Trophoblast cell (in vitro differentiated cells and primary cell): Measurements from ENCODE around the gene DLG2.

Experiments used
- DNase-seq, 2 donors: peaks; one replicate each; pipeline ENCODE4 v3.0.0-alpha.2; 2016
- H2AFZ ChIP-seq: 2 replicates; pipeline ENCODE4 v1.6.1; 2013; ENCODE audit warnings: low read length, moderate library complexity, mild to moderate bottlenecking; ENCODE audit not compliant: insufficient read depth, poor library complexity
- H2AK5ac ChIP-seq: 2 replicates; pipeline ENCODE4 v1.6.1; 2013; ENCODE audit warnings: mild to moderate bottlenecking, low read length
- H2BK120ac ChIP-seq: 2 replicates; pipeline ENCODE4 v1.6.1; 2013; ENCODE audit warnings: low read length, mild to moderate bottlenecking, moderate library complexity; ENCODE audit not compliant: insufficient read depth, poor library complexity
- H2BK12ac ChIP-seq: 2 replicates; pipeline ENCODE4 v1.6.1; 2013; ENCODE audit warnings: mild to moderate bottlenecking, low read length, moderate library complexity
- H2BK5ac ChIP-seq: 2 replicates; pipeline ENCODE4 v1.6.1; 2013; ENCODE audit warnings: low read length, low read depth, moderate library complexity, mild to moderate bottlenecking; ENCODE audit not compliant: poor library complexity
- H3K14ac ChIP-seq: 2 replicates; pipeline ENCODE4 v1.6.1; 2013; ENCODE audit warnings: mild to moderate bottlenecking, low read length
- H3K18ac ChIP-seq: 2 replicates; pipeline ENCODE4 v1.6.1; 2013; ENCODE audit warnings: mild to moderate bottlenecking, low read length
- H3K23ac ChIP-seq: 2 replicates; pipeline ENCODE4 v1.6.1; 2013; ENCODE audit warnings: low read length
- H3K27ac ChIP-seq: 2 replicates; pipeline ENCODE4 v1.5.1; 2013; ENCODE audit warnings: low read depth, mild to moderate bottlenecking, inconsistent platforms, low read length, moderate library complexity
- H3K27me3 ChIP-seq: 2 replicates; pipeline ENCODE4 v1.6.1; 2013; ENCODE audit warnings: inconsistent platforms, mild to moderate bottlenecking, low read length, moderate library complexity; ENCODE audit not compliant: insufficient read depth
- H3K36me3 ChIP-seq, 2 experiments: 1 replicate in 1 of 2; 2 replicates in 1 of 2; pipeline ENCODE4 v1.6.1; 2013; ENCODE audit warnings: low read length in 2 of 2, mild to moderate bottlenecking in 2 of 2, moderate library complexity in 1 of 2; ENCODE audit not compliant: insufficient read depth in 2 of 2, control insufficient read depth in 1 of 2
- H3K4ac ChIP-seq: 2 replicates; pipeline ENCODE4 v1.6.1; 2013; ENCODE audit warnings: low read depth, mild to moderate bottlenecking, low read length, moderate library complexity
- H3K4me1 ChIP-seq, 2 experiments: 1 replicate in 1 of 2; 2 replicates in 1 of 2; pipeline ENCODE4 v1.6.1; 2013; ENCODE audit warnings: low read length in 2 of 2, mild to moderate bottlenecking in 2 of 2, moderate library complexity in 1 of 2; ENCODE audit not compliant: insufficient read depth in 2 of 2, control insufficient read depth in 1 of 2
- H3K4me2 ChIP-seq: 2 replicates; pipeline ENCODE4 v1.6.1; 2013; ENCODE audit warnings: inconsistent platforms, mild to moderate bottlenecking, low read length, moderate library complexity
- H3K4me3 ChIP-seq: 2 replicates; pipeline ENCODE4 v1.5.1; 2013; ENCODE audit warnings: mild to moderate bottlenecking, low read depth, low read length, inconsistent platforms
- H3K79me1 ChIP-seq: one replicate; pipeline ENCODE4 v1.6.1; 2013; ENCODE audit warnings: low read length
- H3K79me2 ChIP-seq: 2 replicates; pipeline ENCODE4 v1.6.1; 2013; ENCODE audit warnings: low read length, mild to moderate bottlenecking; ENCODE audit not compliant: control insufficient read depth, insufficient read depth, poor library complexity
- H3K9ac ChIP-seq: 2 replicates; pipeline ENCODE4 v1.6.1; 2013; ENCODE audit warnings: mild to moderate bottlenecking, low read length
- H3K9me3 ChIP-seq: 2 replicates; pipeline ENCODE4 v1.6.1; 2013; ENCODE audit warnings: low read depth, mild to moderate bottlenecking, control low read depth, inconsistent platforms, low read length; ENCODE audit not compliant: insufficient read depth
- H4K12ac ChIP-seq: 2 replicates; pipeline ENCODE4 v1.6.1; 2013; ENCODE audit warnings: low read depth, mild to moderate bottlenecking, low read length, moderate library complexity
- H4K8ac ChIP-seq: 2 replicates; pipeline ENCODE4 v1.6.1; 2013; ENCODE audit warnings: low read depth, mild to moderate bottlenecking, low read length, moderate library complexity
- H4K91ac ChIP-seq: one replicate; pipeline ENCODE4 v1.6.1; 2013; ENCODE audit warnings: low read depth, mild to moderate bottlenecking, low read length, moderate library complexity
- WGBS: extraction: QIAGEN DNeasy Blood & Tissue Kit; methylation state at CpG from one replicate; pipeline ENCODE4 v1.1.7; 2013; ENCODE audit warnings: missing lambda C conversion rate; ENCODE audit not compliant: insufficient read length, insufficient coverage; ENCODE audit errors: extremely low coverage; 5-methylcytosine and 5-hydroxymethylcytosine counted together

The DLG2 gene

DNA sequence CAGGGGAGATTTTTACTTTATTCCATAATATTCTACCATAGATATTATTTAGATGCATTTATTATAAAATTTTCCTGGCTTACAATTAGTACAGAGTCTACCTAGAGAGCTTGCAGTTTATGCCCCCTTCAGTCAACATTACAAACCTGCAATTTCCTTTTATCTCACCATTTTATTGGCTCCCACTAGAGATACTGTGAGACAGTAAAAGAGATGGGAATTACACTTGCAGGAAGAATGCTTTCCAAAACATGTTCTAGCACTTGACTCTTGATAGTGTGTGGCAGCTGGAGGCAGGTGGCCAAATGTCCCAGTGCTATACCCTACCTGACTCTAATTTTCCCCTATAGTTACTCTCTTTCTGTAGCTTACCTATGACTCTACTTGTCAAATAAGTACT is 863.2 kb downstream of the DLG2 start:
- no peak overlapping the region for H3K18ac ChIP-seq
- H3K14ac ChIP-seq: no peak overlapping the region
- no peak overlapping the region for H2AFZ ChIP-seq
- no peaks in the 10 kb centered on the region for H3K4me1 ChIP-seq
- no peaks in the 10 kb centered on the region for H3K9me3 ChIP-seq
- no peak overlapping the region for H2BK120ac ChIP-seq
- no peaks in the 10 kb centered on the region for H3K79me2 ChIP-seq
- no peak overlapping the region for H2AK5ac ChIP-seq
- no peak overlapping the region for H3K9ac ChIP-seq
- no peak overlapping the region for H4K8ac ChIP-seq
- no peak overlapping the region for H4K12ac ChIP-seq
- H3K4ac ChIP-seq: no peak overlapping the region
- no peaks in the 10 kb centered on the region for H3K36me3 ChIP-seq
- no peak overlapping the region for H2BK12ac ChIP-seq
- H2BK5ac ChIP-seq: no peak overlapping the region
- no peak overlapping the region for H3K4me2 ChIP-seq
- H3K27ac ChIP-seq: no peak overlapping the region
- no peaks in the 10 kb centered on the region for H3K79me1 ChIP-seq
- no peak overlapping the region for H3K23ac ChIP-seq
- H3K4me3 ChIP-seq: no peak overlapping the region
- DNase-seq: no peak
- no peak overlapping the region for H4K91ac ChIP-seq
- H3K27me3 ChIP-seq: no peaks in the 10 kb centered on the region

DNA sequence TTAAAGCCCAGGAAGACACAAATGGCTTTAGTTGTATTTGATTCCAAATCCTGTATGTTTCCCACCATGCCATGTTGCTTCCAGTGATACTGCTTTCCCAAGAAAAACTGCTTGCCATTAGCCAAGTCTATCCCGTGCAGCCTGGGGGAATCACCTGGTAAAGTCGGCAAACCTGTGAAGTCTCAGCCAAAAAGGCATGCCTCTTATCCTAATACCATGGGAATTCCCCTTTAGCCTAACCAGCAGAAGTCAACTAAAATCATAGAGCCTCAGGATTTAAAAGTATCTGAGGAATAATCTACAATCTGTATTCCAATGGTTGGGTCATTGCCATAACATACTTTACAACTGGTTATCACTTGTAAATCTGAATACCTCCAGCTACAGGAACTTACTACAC is 869.4 kb downstream of the DLG2 start:
- H2BK120ac ChIP-seq: no peak overlapping the region
- H3K14ac ChIP-seq: no peak overlapping the region
- no CpG with 5 or more reads among the region's 2 CpGs for WGBS
- no peak overlapping the region for H4K8ac ChIP-seq
- H2AFZ ChIP-seq: no peak overlapping the region
- no peak overlapping the region for H3K4me2 ChIP-seq
- no peak overlapping the region for H2BK12ac ChIP-seq
- H3K23ac ChIP-seq: peak overlapping the region; percentile 46
- no peaks in the 10 kb centered on the region for H3K79me2 ChIP-seq
- H3K4me3 ChIP-seq: no peak overlapping the region
- no peak overlapping the region for H3K27ac ChIP-seq
- no peaks in the 10 kb centered on the region for H3K4me1 ChIP-seq
- no peak overlapping the region for H2AK5ac ChIP-seq
- no peak overlapping the region for H4K12ac ChIP-seq
- no peaks in the 10 kb centered on the region for H3K9me3 ChIP-seq
- DNase-seq: peak; percentile 71 to 73
- H4K91ac ChIP-seq: no peak overlapping the region
- H3K9ac ChIP-seq: no peak overlapping the region
- no peak overlapping the region for H3K18ac ChIP-seq
- no peaks in the 10 kb centered on the region for H3K27me3 ChIP-seq
- no peak overlapping the region for H3K4ac ChIP-seq
- no peaks in the 10 kb centered on the region for H3K36me3 ChIP-seq
- no peak overlapping the region for H2BK5ac ChIP-seq
- H3K79me1 ChIP-seq: no peaks in the 10 kb centered on the region

GRCh38 chr11:84751371-84751770 is 875.8 kb downstream of the DLG2 start:
- no peaks in the 10 kb centered on the region for H3K79me2 ChIP-seq

GRCh38 chr11:84747871-84748270 is 879.3 kb downstream of the DLG2 start:
- Histone ChIP-seq H2BK5ac (no peak overlapping the region), H4K91ac (no peak overlapping the region), H3K36me3 (no peaks in the 10 kb centered on the region), H3K14ac (no peak overlapping the region), H2BK12ac (no peak overlapping the region), H3K4me2 (no peak overlapping the region), H3K4me1 (no peaks in the 10 kb centered on the region), H4K12ac (no peak overlapping the region), H3K27ac (no peak overlapping the region), H3K79me1 (no peaks in the 10 kb centered on the region), H2AK5ac (no peak overlapping the region), H2BK120ac (no peak overlapping the region), H3K27me3 (no peaks in the 10 kb centered on the region), H3K9me3 (no peaks in the 10 kb centered on the region), H3K4ac (no peak overlapping the region), H3K23ac (no peak overlapping the region), H3K4me3 (no peak overlapping the region), H3K18ac (no peak overlapping the region), H3K79me2 (no peaks in the 10 kb centered on the region), H4K8ac (no peak overlapping the region), H3K9ac (no peak overlapping the region), H2AFZ (no peak overlapping the region)
- no CpG with 5 or more reads among the region's 2 CpGs for WGBS
- no peak for DNase-seq

More at GRCh38 chr11:84751371-84751770, 875.8 kb downstream of the DLG2 start:
- Histone ChIP-seq H2BK12ac (no peak overlapping the region), H4K91ac (no peak overlapping the region), H3K4ac (no peak overlapping the region), H2AFZ (no peak overlapping the region), H3K4me1 (no peaks in the 10 kb centered on the region), H3K18ac (no peak overlapping the region), H3K14ac (no peak overlapping the region), H3K4me3 (no peak overlapping the region), H3K36me3 (no peaks in the 10 kb centered on the region), H4K12ac (no peak overlapping the region), H2AK5ac (no peak overlapping the region), H2BK120ac (no peak overlapping the region), H3K27me3 (no peaks in the 10 kb centered on the region), H3K9me3 (no peaks in the 10 kb centered on the region), H3K9ac (no peak overlapping the region), H3K27ac (no peak overlapping the region), H2BK5ac (no peak overlapping the region), H3K79me1 (no peaks in the 10 kb centered on the region), H4K8ac (no peak overlapping the region), H3K4me2 (no peak overlapping the region), H3K23ac (no peak overlapping the region)
- no peak for DNase-seq
- WGBS: no CpG with 5 or more reads among the region's 2 CpGs
